ENCODE data around the gene SSR1.

DNA sequence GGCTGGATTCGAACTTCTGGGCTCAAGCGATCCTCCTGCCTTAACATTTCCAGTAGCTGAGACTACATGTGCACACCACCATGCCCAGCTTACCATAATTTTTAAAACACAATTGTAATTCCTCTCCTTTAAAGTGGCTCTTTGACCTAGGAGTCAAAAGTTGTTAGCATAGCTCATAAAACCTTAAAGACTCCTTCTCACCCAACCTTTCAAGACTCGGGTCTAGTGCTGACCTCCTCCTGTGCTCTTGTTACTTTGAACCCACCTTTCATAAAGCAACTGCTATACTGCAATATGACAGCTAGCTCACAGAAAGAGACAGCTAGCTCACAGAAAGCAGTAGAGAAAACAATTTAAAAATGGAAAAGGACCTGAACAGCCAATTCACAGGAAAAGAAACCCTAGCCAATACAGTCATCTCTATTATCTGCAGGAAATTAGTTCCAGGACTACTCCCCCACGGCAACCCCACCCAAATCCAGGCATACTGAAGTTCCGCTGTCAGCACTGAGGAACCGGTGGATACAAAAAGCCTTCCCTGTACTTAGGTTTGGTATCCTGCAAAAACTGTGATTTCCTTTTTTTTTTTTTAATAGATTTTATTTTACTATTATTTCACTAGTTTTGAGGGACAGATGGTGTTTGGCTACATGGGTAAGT, 20.3 kb downstream of the SSR1 start:
- TF ChIP-seq, protein P1, sequence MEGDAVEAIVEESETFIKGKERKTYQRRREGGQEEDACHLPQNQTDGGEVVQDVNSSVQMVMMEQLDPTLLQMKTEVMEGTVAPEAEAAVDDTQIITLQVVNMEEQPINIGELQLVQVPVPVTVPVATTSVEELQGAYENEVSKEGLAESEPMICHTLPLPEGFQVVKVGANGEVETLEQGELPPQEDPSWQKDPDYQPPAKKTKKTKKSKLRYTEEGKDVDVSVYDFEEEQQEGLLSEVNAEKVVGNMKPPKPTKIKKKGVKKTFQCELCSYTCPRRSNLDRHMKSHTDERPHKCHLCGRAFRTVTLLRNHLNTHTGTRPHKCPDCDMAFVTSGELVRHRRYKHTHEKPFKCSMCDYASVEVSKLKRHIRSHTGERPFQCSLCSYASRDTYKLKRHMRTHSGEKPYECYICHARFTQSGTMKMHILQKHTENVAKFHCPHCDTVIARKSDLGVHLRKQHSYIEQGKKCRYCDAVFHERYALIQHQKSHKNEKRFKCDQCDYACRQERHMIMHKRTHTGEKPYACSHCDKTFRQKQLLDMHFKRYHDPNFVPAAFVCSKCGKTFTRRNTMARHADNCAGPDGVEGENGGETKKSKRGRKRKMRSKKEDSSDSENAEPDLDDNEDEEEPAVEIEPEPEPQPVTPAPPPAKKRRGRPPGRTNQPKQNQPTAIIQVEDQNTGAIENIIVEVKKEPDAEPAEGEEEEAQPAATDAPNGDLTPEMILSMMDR (IDR thresholded peaks at IDR 0.05), result no peak
- TF ChIP-seq POLR2A (IDR thresholded peaks at IDR 0.05), result no peak

Data from Peyer's patch (tissue), 4 donors.